ENCODE measurements around the gene HDHD2. TPM values are rescaled to one million over a fixed set of nuclear protein-coding genes. Genes with fewer than 3 reads are reported as not detected.

HDHD2 gene, protein sequence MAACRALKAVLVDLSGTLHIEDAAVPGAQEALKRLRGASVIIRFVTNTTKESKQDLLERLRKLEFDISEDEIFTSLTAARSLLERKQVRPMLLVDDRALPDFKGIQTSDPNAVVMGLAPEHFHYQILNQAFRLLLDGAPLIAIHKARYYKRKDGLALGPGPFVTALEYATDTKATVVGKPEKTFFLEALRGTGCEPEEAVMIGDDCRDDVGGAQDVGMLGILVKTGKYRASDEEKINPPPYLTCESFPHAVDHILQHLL
- total RNA-seq = 11.3 and 14.4 TPM in 2 replicates

DNA sequence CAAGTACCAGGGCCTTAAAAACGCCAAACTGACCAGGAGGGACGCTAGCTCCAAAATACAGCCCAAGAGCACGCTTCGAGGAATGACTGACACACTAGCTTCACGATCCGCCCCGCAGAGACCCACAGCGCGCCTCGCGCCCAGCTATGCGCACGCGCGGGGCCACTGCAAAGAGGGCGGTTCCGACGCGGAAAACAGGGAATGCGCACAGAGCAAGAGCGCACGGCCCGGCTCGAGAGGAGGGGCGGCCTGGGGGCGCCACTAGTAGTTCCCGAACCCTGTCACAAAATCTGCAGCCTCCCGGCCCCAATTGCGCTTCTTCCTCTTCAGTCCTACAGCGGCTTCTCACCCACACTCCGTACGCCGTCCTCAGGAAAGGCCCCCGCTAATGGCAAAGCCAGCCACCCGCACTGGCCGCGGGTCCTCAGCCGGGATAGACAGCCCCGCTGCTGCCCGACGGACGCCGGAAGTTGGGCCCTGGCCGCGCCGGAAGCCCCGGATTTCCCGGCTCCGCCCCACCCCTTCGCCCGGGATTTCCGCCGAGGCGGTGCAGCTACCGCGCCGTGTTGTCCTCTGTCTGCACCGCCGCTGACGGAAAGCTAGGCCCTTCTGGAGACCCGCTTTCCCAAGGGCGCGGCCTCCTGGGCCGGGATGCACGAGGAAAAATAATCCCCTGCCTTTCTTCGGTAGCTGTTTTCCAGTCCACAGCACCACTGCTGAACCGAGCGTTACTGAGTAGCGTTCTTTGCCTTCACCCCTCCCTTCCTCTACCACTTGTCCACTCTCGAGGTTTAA is at the start of gene HDHD2:
HDHD2 (minus strand) TSS at position 472 of the 795 bp plus-strand sequence. CDS start 14,061 bp downstream, outside the sequence.

DNA sequence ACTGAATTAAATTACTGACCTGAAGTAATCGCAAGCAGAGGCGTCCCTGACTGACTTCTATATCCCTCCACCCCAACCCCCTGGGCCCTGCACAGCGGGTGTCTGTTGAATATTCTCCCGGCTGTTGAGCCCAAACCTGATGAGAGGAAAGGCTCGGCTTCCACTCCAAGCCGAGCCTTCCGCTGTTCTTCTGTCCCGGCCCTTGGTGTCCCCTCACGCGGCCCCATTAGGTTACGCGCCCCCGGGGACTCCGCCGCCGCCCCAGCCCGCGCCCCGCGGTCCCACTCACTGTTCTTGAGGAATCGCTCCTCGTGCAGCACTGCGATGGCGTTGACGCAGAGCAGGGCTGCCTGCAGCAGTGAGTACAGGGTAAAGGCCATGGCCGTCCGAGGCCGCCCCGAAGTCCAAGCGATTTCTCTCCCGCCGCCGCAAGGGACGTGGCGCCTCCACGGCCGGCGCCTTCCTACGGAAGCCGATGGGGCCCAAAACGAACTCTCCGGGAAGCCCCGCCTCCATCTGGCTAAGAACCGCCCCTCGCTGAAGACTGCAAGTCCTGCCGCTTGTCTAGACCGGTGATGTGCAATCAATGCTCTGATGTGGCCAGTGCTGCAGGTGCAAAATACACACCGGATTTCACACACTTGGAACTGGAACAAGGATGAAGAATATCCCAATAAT is 25.7 kb upstream of the HDHD2 start, which contains the start of gene IER3IP1:
IER3IP1 (minus strand) TSS at position 467 of the 678 bp plus-strand sequence; CDS start at position 380, 87 bp downstream.

Other genes starting within 250 kb of the HDHD2 start
- gene PIAS2, start 233.0 kb downstream of the HDHD2 start, total RNA-seq = 10.0 and 12.9 TPM in 2 replicates
- gene KATNAL2, start 232.9 kb downstream of the HDHD2 start, total RNA-seq = 2.2 and 10.8 TPM in 2 replicates
- gene ELOA2, start 114.9 kb downstream of the HDHD2 start, total RNA-seq = not detected in 2 replicates
- gene IER3IP1, start 25.9 kb upstream of the HDHD2 start, total RNA-seq = 14.5 and 20.1 TPM in 2 replicates
- gene SKOR2, start 101.2 kb upstream of the HDHD2 start, total RNA-seq = not detected in 2 replicates

All from pericardium fibroblast (primary cell).